ENCODE results near the gene TRIB2.

DNA sequence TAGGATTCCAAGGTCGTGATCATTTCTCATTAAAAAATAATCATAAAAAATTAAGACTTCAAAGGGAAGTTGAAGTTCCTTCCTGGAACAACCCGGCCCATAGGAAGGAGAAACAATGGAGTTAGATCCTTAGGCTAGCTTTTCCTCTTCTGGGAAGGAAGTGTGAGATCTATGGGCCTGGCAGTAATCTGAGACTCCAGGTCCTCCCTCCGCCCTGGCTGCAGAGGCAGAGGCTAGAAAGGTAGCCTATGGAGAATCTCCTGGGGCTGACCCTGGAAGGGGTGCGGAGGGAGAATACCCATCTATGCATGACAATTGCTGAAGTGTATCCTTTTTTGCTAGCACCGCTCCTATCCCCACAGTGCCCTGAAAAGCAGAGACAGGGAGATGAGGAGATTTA, 37.9 kb downstream of the TRIB2 start:
- TF ChIP-seq POLR2AphosphoS5 (IDR thresholded peaks at IDR 0.05; ENCODE audit: borderline replicate concordance, low read depth, low read length): no peak
- no peak for TF ChIP-seq EZH2 (IDR thresholded peaks at IDR 0.05)
